DOHH2 (cell line): ENCODE data around the gene CELA2A.
"Not testable (repeated sequence)": the region's sequence is repeated elsewhere in the genome, so short reads cannot be mapped to it uniquely, and the experiment has no call there.

Source experiments
- H3F3A ChIP-seq: fragments of 200-600 bp; sonication (generic), shearing (Covaris generic); 2 replicates; pipeline ENCODE4 v1.6.0; 2016; ENCODE audit warnings: antibody characterized with exemption, mild to moderate bottlenecking; ENCODE audit not compliant: control insufficient read depth, insufficient read depth
- H3K27ac ChIP-seq: fragments of 200-600 bp; sonication (generic); 2 replicates; pipeline ENCODE4 v1.5.1; 2014; ENCODE audit warnings: low read depth, mild to moderate bottlenecking, low read length, moderate library complexity
- H3K27me3 ChIP-seq: fragments of 200-600 bp; sonication (generic); 2 replicates; pipeline ENCODE4 v1.6.1; 2014; ENCODE audit warnings: mild to moderate bottlenecking, low read length, mixed read lengths; ENCODE audit not compliant: control insufficient read depth
- H3K36me3 ChIP-seq: fragments of 200-600 bp; sonication (generic); 2 replicates; pipeline ENCODE4 v1.6.1; 2014; ENCODE audit warnings: mild to moderate bottlenecking, low read length, moderate library complexity, mixed read lengths; ENCODE audit not compliant: control insufficient read depth
- H3K4me1 ChIP-seq: fragments of 200-600 bp; sonication (generic); 2 replicates; pipeline ENCODE4 v1.6.1; 2014; ENCODE audit warnings: mild to moderate bottlenecking, low read length, mixed read lengths; ENCODE audit not compliant: control insufficient read depth
- H3K4me2 ChIP-seq: fragments of 200-600 bp; sonication (generic); 2 replicates; pipeline ENCODE4 v1.6.0; 2014; ENCODE audit warnings: mild to moderate bottlenecking, low read length, moderate library complexity
- H3K4me3 ChIP-seq: fragments of 200-600 bp; sonication (generic); 2 replicates; pipeline ENCODE4 v1.5.1; 2014; ENCODE audit warnings: mild to moderate bottlenecking, low read length, mixed read lengths
- H3K79me2 ChIP-seq: fragments of 200-600 bp; sonication (generic); 2 replicates; pipeline ENCODE4 v1.6.1; 2014; ENCODE audit warnings: mild to moderate bottlenecking, low read length, mixed read lengths; ENCODE audit not compliant: control insufficient read depth
- H3K9me2 ChIP-seq: fragments of 200-600 bp; sonication (generic); replicated peaks from 2 replicates; pipeline ENCODE4 v1.6.1; 2014; ENCODE audit warnings: mild to moderate bottlenecking, low read length, mixed read lengths; ENCODE audit not compliant: control insufficient read depth
- H3K9me3 ChIP-seq: fragments of 200-600 bp; sonication (generic); 2 replicates; pipeline ENCODE4 v1.6.1; 2014; ENCODE audit warnings: antibody characterized with exemption, low read length, mixed read lengths; ENCODE audit not compliant: control insufficient read depth, insufficient read depth
- H4K20me1 ChIP-seq: fragments of 200-600 bp; sonication (generic); 2 replicates; pipeline ENCODE4 v1.6.0; 2014; ENCODE audit warnings: low read depth, mild to moderate bottlenecking, antibody characterized with exemption, low read length, moderate library complexity; ENCODE audit not compliant: control insufficient read depth, insufficient read depth
- EZH2phosphoT487 ChIP-seq: fragments of 200-600 bp; sonication (generic); IDR thresholded peaks from 2 replicates; pipeline ENCODE4 v1.6.1; 2017; ENCODE audit warnings: borderline replicate concordance, mild to moderate bottlenecking, antibody characterized with exemption, low read length, moderate library complexity, mixed read lengths
- TF ChIP-seq, protein P1 (sequence below): fragments of 200-600 bp; sonication (generic); IDR thresholded peaks from one replicate; pipeline ENCODE4 v1.5.1; 2014; ENCODE audit warnings: antibody characterized with exemption, mild to moderate bottlenecking, low read depth, low read length; ENCODE audit not compliant: poor library complexity, severe bottlenecking

CELA2A gene

DNA sequence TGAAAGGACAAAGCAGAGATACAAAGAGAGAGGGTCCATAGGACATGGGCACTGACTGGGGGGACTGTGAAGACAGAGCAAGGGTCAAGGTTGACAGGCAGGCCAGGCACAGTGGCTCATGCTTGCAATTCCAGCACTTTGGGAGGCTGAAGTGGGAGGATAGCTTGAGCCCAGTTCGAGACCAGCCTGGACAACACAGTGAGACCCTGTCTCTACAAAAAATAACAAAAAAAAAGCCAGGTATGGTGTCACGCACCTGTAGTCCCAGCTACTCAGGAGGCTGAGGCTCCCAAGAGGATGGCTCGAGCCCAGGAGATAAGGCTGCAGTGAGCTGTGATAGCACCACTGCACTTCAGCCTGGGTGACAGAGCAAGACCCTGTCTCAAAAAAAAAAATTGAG is 63.1 kb downstream of the CELA2A start:
- Histone ChIP-seq H3K4me1 (peaks cover 18% of the 10 kb centered on the region), H3K9me3 (no peaks in the 10 kb centered on the region), H3K36me3 (peaks cover 4% of the 10 kb centered on the region), H3K79me2 (peaks cover 7% of the 10 kb centered on the region), H3F3A (peaks cover 4% of the 10 kb centered on the region; the same call in 1 of the 2 replicates), H3K4me3 (no peak overlapping the region), H3K4me2 (no peak overlapping the region), H3K27ac (no peak overlapping the region), H3K9me2 (no peaks in the 10 kb centered on the region), H3K27me3 (no peaks in the 10 kb centered on the region), H4K20me1 (no peaks in the 10 kb centered on the region)
- TF ChIP-seq, protein P1, sequence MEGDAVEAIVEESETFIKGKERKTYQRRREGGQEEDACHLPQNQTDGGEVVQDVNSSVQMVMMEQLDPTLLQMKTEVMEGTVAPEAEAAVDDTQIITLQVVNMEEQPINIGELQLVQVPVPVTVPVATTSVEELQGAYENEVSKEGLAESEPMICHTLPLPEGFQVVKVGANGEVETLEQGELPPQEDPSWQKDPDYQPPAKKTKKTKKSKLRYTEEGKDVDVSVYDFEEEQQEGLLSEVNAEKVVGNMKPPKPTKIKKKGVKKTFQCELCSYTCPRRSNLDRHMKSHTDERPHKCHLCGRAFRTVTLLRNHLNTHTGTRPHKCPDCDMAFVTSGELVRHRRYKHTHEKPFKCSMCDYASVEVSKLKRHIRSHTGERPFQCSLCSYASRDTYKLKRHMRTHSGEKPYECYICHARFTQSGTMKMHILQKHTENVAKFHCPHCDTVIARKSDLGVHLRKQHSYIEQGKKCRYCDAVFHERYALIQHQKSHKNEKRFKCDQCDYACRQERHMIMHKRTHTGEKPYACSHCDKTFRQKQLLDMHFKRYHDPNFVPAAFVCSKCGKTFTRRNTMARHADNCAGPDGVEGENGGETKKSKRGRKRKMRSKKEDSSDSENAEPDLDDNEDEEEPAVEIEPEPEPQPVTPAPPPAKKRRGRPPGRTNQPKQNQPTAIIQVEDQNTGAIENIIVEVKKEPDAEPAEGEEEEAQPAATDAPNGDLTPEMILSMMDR, result no peak
- no peak for TF ChIP-seq EZH2phosphoT487

DNA sequence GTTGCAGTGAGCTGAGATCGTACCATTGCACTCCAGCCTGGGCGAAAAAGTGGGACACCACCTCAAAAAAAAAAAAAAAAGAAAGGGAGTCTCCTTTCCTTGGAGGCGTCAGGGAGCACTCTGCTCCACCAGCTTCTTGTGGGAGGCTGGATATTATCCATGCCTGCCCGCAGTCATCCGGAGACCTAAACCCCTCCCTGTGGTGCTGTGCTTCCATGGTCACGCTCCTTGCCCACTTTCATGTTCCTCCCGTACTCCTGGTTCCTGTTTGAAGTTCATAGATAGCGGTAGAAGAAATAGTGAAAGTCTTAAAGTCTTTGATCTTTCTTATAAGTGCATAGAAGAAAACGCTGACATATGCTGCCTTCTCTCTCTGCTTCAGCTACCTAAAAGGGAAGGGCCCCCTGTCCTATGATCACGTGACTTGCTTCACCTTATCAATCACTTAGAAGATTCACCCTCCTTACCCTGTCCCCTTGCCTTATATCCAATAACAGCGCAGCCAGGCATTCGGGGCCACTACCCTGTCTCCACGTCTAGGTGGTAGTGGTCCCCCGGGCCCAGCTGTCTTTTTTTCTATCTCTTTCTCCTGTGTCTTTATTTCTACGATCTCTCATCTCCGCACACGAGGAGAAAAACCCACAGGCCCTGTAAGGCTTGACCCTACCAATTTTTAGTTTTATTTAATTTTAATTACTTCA is 64.8 kb downstream of the CELA2A start:
- H3K9me3 ChIP-seq, H3K27me3 ChIP-seq, H4K20me1 ChIP-seq, H3K4me3 ChIP-seq, H3K79me2 ChIP-seq, H3K4me2 ChIP-seq, H3F3A ChIP-seq, H3K36me3 ChIP-seq, H3K27ac ChIP-seq, H3K9me2 ChIP-seq: not testable (repeated sequence)
- H3K4me1 ChIP-seq, result peaks cover 20% of the 10 kb centered on the region
